Fibroblast of lung (primary cell): ENCODE measurements around the gene YWHAH. TPM values are rescaled to one million over a fixed set of nuclear protein-coding genes. Genes with fewer than 3 reads are reported as not detected.

Experiments
- DNase-seq, 2 donors: peaks; one replicate each; pipeline versions ENCODE4 v3.0.0 to v3.0.0-alpha.2; 2010; ENCODE audit warnings: low read depth in 2 of 2
- H2AFZ ChIP-seq: 2 replicates; pipeline ENCODE4 v1.5.1; 2012; ENCODE audit warnings: low read length, control low read depth, inconsistent platforms
- H3K27ac ChIP-seq: 2 replicates; pipeline ENCODE4 v1.5.1; 2011; ENCODE audit warnings: low read length, control low read depth; ENCODE audit not compliant: insufficient read depth
- H3K27me3 ChIP-seq: 2 replicates; pipeline ENCODE4 v1.5.1; 2011; ENCODE audit warnings: mild to moderate bottlenecking, low read length; ENCODE audit not compliant: control insufficient read depth, insufficient read depth
- H3K36me3 ChIP-seq: 2 replicates; pipeline ENCODE4 v1.5.1; 2011; ENCODE audit warnings: low read length; ENCODE audit not compliant: control insufficient read depth, insufficient read depth
- H3K4me1 ChIP-seq: 2 replicates; pipeline ENCODE4 v1.5.1; 2011; ENCODE audit warnings: low read length; ENCODE audit not compliant: control insufficient read depth, insufficient read depth; ENCODE audit errors: extremely low read depth
- H3K4me2 ChIP-seq: 2 replicates; pipeline ENCODE4 v1.5.1; 2011; ENCODE audit warnings: low read length, control low read depth; ENCODE audit not compliant: insufficient read depth; ENCODE audit errors: extremely low read depth
- H3K4me3 ChIP-seq, 4 experiments: fragments of 200-600 bp in 1 of 4; sonication (generic) in 1 of 4; replicated peaks in 1 of 4; 2 replicates each; pipeline ENCODE4 v1.5.1; 2011 to 2016; ENCODE audit warnings: low read length in 4 of 4, low read depth in 3 of 4, mild to moderate bottlenecking in 3 of 4, control low read depth in 2 of 4, inconsistent platforms in 1 of 4, mixed read lengths in 1 of 4; ENCODE audit not compliant: insufficient read depth in 1 of 4; ENCODE audit errors: control extremely low read depth in 1 of 4
- H3K79me2 ChIP-seq: 2 replicates; pipeline ENCODE4 v1.5.1; 2012; ENCODE audit warnings: mild to moderate bottlenecking, low read length, inconsistent platforms; ENCODE audit not compliant: control insufficient read depth, insufficient read depth
- H3K9ac ChIP-seq: 2 replicates; pipeline ENCODE4 v1.5.1; 2011; ENCODE audit warnings: mild to moderate bottlenecking, low read length, control low read depth; ENCODE audit not compliant: insufficient read depth
- H3K9me3 ChIP-seq: 2 replicates; pipeline ENCODE4 v1.5.1; 2012; ENCODE audit warnings: low read depth, low read length; ENCODE audit not compliant: control insufficient read depth, insufficient read depth
- H4K20me1 ChIP-seq: 2 replicates; pipeline ENCODE4 v1.5.1; 2011; ENCODE audit warnings: low read length; ENCODE audit not compliant: control insufficient read depth, insufficient read depth; ENCODE audit errors: extremely low read depth
- CTCF ChIP-seq, 2 donors: IDR thresholded peaks in 1 of 2; conservative IDR thresholded peaks in 1 of 2; 1 replicate in 1 of 2; 2 replicates in 1 of 2; pipeline ENCODE4 v1.5.1; 2011 to 2012; ENCODE audit warnings: low read length in 2 of 2, control low read depth in 1 of 2, inconsistent platforms in 1 of 2, low read depth in 1 of 2, mild to moderate bottlenecking in 1 of 2
- EZH2 ChIP-seq: IDR thresholded peaks from 2 replicates; pipeline ENCODE4 v1.5.1; 2012; ENCODE audit warnings: low read length, control low read depth, mild to moderate bottlenecking; ENCODE audit errors: missing control alignments
- polyA plus RNA-seq, 2 donors: library from polyadenylated mRNA; depleted of rRNA in 1 of 2; stranded (reverse) in 1 of 2; unstranded in 1 of 2; fragments of >200 nt; gene quantifications; 2 replicates each; pipeline ENCODE4 v1.2.1, GENCODE V29; 2011 to 2012; ENCODE audit warnings: missing spikeins in 1 of 2
- total RNA-seq: library from RNA; depleted of rRNA; stranded (reverse); fragments of >200 nt; gene quantifications from 2 replicates; pipeline ENCODE4 v1.2.1, GENCODE V29; 2014

Gene YWHAH
- total and polyA plus RNA-seq, 2 donors (not counting 1 experiment from before 2014, with no cell fraction given), result 77.5 to 250 TPM

- H3K9me3 ChIP-seq, result no peaks in the 10 kb centered on the region
- H3K27me3 ChIP-seq, result no peaks in the 10 kb centered on the region
- no peak overlapping the region for H3K4me3 ChIP-seq
- H4K20me1 ChIP-seq, result no peaks in the 10 kb centered on the region
- TF ChIP-seq CTCF (conservative IDR thresholded peaks at IDR 0.05 in 1 of 2, IDR thresholded peaks at IDR 0.05 in 1 of 2; ENCODE audit: low read depth in 1 of 2, low read length in 2 of 2), result peak in 1 of 2 donors; percentile 24
- TF ChIP-seq EZH2, result no peak
- no peak overlapping the region for H2AFZ ChIP-seq
- H3K4me1 ChIP-seq, result no peaks in the 10 kb centered on the region
- no peaks in the 10 kb centered on the region for H3K36me3 ChIP-seq
- DNase-seq, result no peak
- no peak overlapping the region for H3K27ac ChIP-seq
- no peak overlapping the region for H3K4me2 ChIP-seq
- H3K9ac ChIP-seq, result no peak overlapping the region
- H3K79me2 ChIP-seq, result no peaks in the 10 kb centered on the region
Measured at GRCh38 chr22:31995046-31995445, 50.7 kb downstream of the YWHAH start.

GRCh38 chr22:31995807-31996206, 51.5 kb downstream of the YWHAH start:
- DNase-seq, result peak in 1 of 2 donors; percentile 32
- Histone ChIP-seq H2AFZ (no peak overlapping the region), H3K4me3 (no peak overlapping the region), H3K4me1 (no peaks in the 10 kb centered on the region), H3K36me3 (no peaks in the 10 kb centered on the region), H3K9me3 (no peaks in the 10 kb centered on the region), H4K20me1 (no peaks in the 10 kb centered on the region), H3K27me3 (no peaks in the 10 kb centered on the region), H3K27ac (no peak overlapping the region), H3K79me2 (no peaks in the 10 kb centered on the region), H3K9ac (no peak overlapping the region), H3K4me2 (no peak overlapping the region)
- TF ChIP-seq EZH2 (no peak), CTCF (conservative IDR thresholded peaks at IDR 0.05 in 1 of 2, IDR thresholded peaks at IDR 0.05 in 1 of 2; ENCODE audit: low read depth in 1 of 2, low read length in 2 of 2) (no peak)

GRCh38 chr22:31998784-31999385, 54.5 kb downstream of the YWHAH start:
- H3K4me3 ChIP-seq, result no peak overlapping the region
- H3K36me3 ChIP-seq, result no peaks in the 10 kb centered on the region
- H3K4me1 ChIP-seq, result no peaks in the 10 kb centered on the region
- H3K4me2 ChIP-seq, result no peak overlapping the region
- DNase-seq, result no peak
- no peak overlapping the region for H3K27ac ChIP-seq
- no peaks in the 10 kb centered on the region for H4K20me1 ChIP-seq
- H3K9me3 ChIP-seq, result no peaks in the 10 kb centered on the region
- H3K27me3 ChIP-seq, result no peaks in the 10 kb centered on the region
- no peak overlapping the region for H3K9ac ChIP-seq
- H2AFZ ChIP-seq, result no peak overlapping the region
- H3K79me2 ChIP-seq, result no peaks in the 10 kb centered on the region
- TF ChIP-seq CTCF (conservative IDR thresholded peaks at IDR 0.05 in 1 of 2, IDR thresholded peaks at IDR 0.05 in 1 of 2; ENCODE audit: low read depth in 1 of 2, low read length in 2 of 2) (no peak), EZH2 (no peak)
